ENCODE data around the gene MAPRE3. TPM values are rescaled to one million over a fixed set of nuclear protein-coding genes. Genes with fewer than 3 reads are reported as not detected.
A peak's percentile ranks its signal among the peaks of the same experiment; 100 is the strongest.

The MAPRE3 gene
- total RNA-seq, 1 donor from 2014 or later: 27.0 TPM

DNA sequence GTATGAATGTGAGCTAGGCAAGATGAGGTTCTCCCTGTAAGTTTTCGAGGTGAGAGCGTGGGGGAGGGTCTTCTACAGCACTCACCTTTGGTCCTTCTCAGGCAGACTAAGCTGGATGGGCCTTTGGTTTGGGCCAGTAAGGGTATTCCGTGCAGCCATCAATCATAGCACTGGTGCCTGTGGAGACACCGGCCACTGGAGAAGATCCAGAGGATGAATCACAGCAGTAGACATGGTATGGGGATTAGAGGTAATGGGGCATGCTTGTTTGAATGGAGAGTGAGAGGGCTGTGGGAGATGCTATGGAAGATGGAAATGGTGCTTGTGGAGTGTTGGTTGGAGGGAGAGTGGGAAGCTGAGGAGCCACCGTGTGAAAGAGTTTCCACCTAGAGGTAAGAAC is 16.1 kb downstream of the MAPRE3 start:
- no peaks in the 10 kb centered on the region for H3K36me3 ChIP-seq (ENCODE audit: insufficient read depth, low read length)
- H3K4me2 ChIP-seq (ENCODE audit: low read length): no peak overlapping the region
- DNase-seq (ENCODE audit: low read depth) (peak; percentile 57), FAIRE-seq (no peak)
- H3K27ac Mint-ChIP-seq (ENCODE audit: unreplicated experiment): no peak overlapping the region
- no peaks in the 10 kb centered on the region for H3K27me3 Mint-ChIP-seq (ENCODE audit: low read depth, unreplicated experiment)
- peaks cover 2% of the 10 kb centered on the region for H3K9me3 Mint-ChIP-seq (ENCODE audit: unreplicated experiment)
- H3K27ac ChIP-seq (ENCODE audit: low read depth, low read length): no peak overlapping the region
- no peaks in the 10 kb centered on the region for H3K27me3 ChIP-seq (ENCODE audit: insufficient read depth, low read length)
- H3K4me1 ChIP-seq (ENCODE audit: insufficient read depth, low read length): peaks cover 24% of the 10 kb centered on the region
- H3K9me3 ChIP-seq (ENCODE audit: insufficient read depth, low read depth, low read length): no peaks in the 10 kb centered on the region
- H3K79me2 ChIP-seq (ENCODE audit: insufficient read depth, low read length): no peaks in the 10 kb centered on the region
- H3K9ac ChIP-seq (ENCODE audit: low read length): no peak overlapping the region
- no peak overlapping the region for H3K4me3 ChIP-seq (ENCODE audit: insufficient read depth, low read depth, low read length)
- peaks cover 13% of the 10 kb centered on the region for H3K36me3 Mint-ChIP-seq (ENCODE audit: low read depth, unreplicated experiment)
- H3K4me3 Mint-ChIP-seq (ENCODE audit: unreplicated experiment): no peak overlapping the region
- peaks cover 49% of the 10 kb centered on the region for H4K20me1 ChIP-seq (ENCODE audit: insufficient read depth, low read length)
- TF ChIP-seq EZH2 (IDR thresholded peaks at IDR 0.05; ENCODE audit: insufficient read depth, low read length): no peak
- TF ChIP-seq, protein P1, sequence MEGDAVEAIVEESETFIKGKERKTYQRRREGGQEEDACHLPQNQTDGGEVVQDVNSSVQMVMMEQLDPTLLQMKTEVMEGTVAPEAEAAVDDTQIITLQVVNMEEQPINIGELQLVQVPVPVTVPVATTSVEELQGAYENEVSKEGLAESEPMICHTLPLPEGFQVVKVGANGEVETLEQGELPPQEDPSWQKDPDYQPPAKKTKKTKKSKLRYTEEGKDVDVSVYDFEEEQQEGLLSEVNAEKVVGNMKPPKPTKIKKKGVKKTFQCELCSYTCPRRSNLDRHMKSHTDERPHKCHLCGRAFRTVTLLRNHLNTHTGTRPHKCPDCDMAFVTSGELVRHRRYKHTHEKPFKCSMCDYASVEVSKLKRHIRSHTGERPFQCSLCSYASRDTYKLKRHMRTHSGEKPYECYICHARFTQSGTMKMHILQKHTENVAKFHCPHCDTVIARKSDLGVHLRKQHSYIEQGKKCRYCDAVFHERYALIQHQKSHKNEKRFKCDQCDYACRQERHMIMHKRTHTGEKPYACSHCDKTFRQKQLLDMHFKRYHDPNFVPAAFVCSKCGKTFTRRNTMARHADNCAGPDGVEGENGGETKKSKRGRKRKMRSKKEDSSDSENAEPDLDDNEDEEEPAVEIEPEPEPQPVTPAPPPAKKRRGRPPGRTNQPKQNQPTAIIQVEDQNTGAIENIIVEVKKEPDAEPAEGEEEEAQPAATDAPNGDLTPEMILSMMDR (IDR thresholded peaks at IDR 0.05; ENCODE audit: insufficient read depth, low read depth, low read length): no peak
- no peak overlapping the region for H2AFZ ChIP-seq (ENCODE audit: low read depth, low read length)
- H3K4me1 Mint-ChIP-seq (ENCODE audit: low read depth, unreplicated experiment): peaks cover 42% of the 10 kb centered on the region

DNA sequence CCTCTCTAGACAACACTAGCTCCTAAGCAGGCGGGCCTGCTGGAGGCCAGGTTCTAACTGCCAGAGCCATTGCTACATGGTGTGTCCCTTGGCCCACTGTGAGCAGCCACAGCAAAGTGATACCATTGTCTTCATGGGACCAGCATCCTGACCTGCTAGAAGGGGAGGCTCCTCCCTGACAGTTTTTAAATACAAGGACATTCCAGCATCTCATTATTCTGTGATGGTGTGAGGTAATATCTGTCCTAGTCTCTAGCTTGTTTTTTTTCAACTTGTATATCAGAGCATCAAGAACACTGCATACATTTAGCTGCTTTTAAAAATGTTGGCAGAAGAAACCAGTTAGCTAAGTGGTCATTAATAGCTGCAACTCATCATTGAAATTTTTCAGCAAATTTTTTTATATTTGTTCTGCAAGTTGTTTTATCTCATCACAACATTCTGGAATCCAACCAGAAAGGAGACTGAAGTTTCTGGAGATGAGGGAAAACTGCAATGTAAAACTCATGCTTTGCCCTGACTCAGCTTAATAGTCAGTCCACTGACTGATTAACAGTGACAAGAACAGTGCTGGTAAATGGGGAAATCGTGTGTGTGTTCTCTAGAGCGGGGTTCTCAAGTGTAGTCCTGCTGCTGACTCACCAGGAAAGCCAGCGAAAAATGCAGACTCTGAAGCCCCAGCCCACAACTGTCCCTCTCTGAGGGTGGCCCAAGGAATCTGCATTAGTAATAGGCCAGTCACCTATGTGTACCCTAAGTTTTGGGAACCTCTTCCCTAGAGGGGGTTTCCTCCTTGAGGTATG is 17.8 kb downstream of the MAPRE3 start:
- peaks cover 45% of the 10 kb centered on the region for H3K4me1 Mint-ChIP-seq (ENCODE audit: low read depth, unreplicated experiment)
- FAIRE-seq: peak; percentile 29
- Histone ChIP-seq H2AFZ (ENCODE audit: low read depth, low read length) (no peak overlapping the region), H3K79me2 (ENCODE audit: insufficient read depth, low read length) (no peaks in the 10 kb centered on the region), H3K9me3 (ENCODE audit: insufficient read depth, low read depth, low read length) (no peaks in the 10 kb centered on the region), H4K20me1 (ENCODE audit: insufficient read depth, low read length) (peaks cover 36% of the 10 kb centered on the region), H3K27ac (ENCODE audit: low read depth, low read length) (peak overlapping the region; percentile 21), H3K4me3 (ENCODE audit: insufficient read depth, low read depth, low read length) (no peak overlapping the region), H3K27me3 (ENCODE audit: insufficient read depth, low read length) (no peaks in the 10 kb centered on the region), H3K9ac (ENCODE audit: low read length) (peak overlapping the region; percentile 3), H3K4me2 (ENCODE audit: low read length) (peak overlapping the region; percentile 59), H3K36me3 (ENCODE audit: insufficient read depth, low read length) (no peaks in the 10 kb centered on the region), H3K4me1 (ENCODE audit: insufficient read depth, low read length) (peaks cover 24% of the 10 kb centered on the region)
- H3K27ac Mint-ChIP-seq (ENCODE audit: unreplicated experiment): peak overlapping the region; percentile 29
- peaks cover 2% of the 10 kb centered on the region for H3K9me3 Mint-ChIP-seq (ENCODE audit: unreplicated experiment)
- peaks cover 6% of the 10 kb centered on the region for H3K36me3 Mint-ChIP-seq (ENCODE audit: low read depth, unreplicated experiment)
- H3K4me3 Mint-ChIP-seq (ENCODE audit: unreplicated experiment): peak overlapping the region; percentile 24
- no peaks in the 10 kb centered on the region for H3K27me3 Mint-ChIP-seq (ENCODE audit: low read depth, unreplicated experiment)
- no peak for TF ChIP-seq EZH2 (IDR thresholded peaks at IDR 0.05; ENCODE audit: insufficient read depth, low read length)
- TF ChIP-seq, protein P1 (IDR thresholded peaks at IDR 0.05; ENCODE audit: insufficient read depth, low read depth, low read length): no peak
- peak; percentile 92 for DNase-seq (ENCODE audit: low read depth)

DNA sequence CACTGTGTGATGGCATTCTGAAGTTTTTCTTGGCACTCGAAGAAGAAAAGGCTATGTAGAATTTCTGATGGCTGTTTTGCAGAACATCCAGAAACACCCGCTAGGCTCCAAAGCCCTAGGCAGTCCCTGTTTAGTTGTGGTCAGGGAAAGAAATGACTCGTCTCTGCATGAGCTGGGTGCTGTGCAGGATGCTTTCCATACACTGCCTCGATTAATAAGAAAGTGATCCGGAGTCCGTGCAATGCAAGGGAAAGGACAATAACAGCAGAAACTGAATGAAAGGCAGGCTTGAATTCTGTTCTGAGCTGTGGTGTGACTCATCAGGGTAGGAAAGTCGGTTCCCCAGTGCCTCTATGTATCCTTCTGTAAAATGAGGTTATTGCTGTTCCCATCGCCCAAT is 18.7 kb downstream of the MAPRE3 start:
- Mint-ChIP-seq H3K36me3 (ENCODE audit: low read depth, unreplicated experiment) (peaks cover 9% of the 10 kb centered on the region), H3K4me1 (ENCODE audit: low read depth, unreplicated experiment) (peaks cover 45% of the 10 kb centered on the region), H3K27ac (ENCODE audit: unreplicated experiment) (peak overlapping the region; percentile 66), H3K27me3 (ENCODE audit: low read depth, unreplicated experiment) (no peaks in the 10 kb centered on the region), H3K4me3 (ENCODE audit: unreplicated experiment) (no peak overlapping the region), H3K9me3 (ENCODE audit: unreplicated experiment) (peaks cover 4% of the 10 kb centered on the region)
- Histone ChIP-seq H3K4me2 (ENCODE audit: low read length) (peak overlapping the region; percentile 59), H3K4me1 (ENCODE audit: insufficient read depth, low read length) (peaks cover 24% of the 10 kb centered on the region), H3K79me2 (ENCODE audit: insufficient read depth, low read length) (no peaks in the 10 kb centered on the region), H3K9ac (ENCODE audit: low read length) (peak overlapping the region; percentile 3), H3K36me3 (ENCODE audit: insufficient read depth, low read length) (no peaks in the 10 kb centered on the region), H3K27ac (ENCODE audit: low read depth, low read length) (no peak overlapping the region), H3K27me3 (ENCODE audit: insufficient read depth, low read length) (no peaks in the 10 kb centered on the region), H4K20me1 (ENCODE audit: insufficient read depth, low read length) (peaks cover 38% of the 10 kb centered on the region), H3K9me3 (ENCODE audit: insufficient read depth, low read depth, low read length) (no peaks in the 10 kb centered on the region), H2AFZ (ENCODE audit: low read depth, low read length) (no peak overlapping the region), H3K4me3 (ENCODE audit: insufficient read depth, low read depth, low read length) (no peak overlapping the region)
- FAIRE-seq (no peak), DNase-seq (ENCODE audit: low read depth) (peak; percentile 54)
- TF ChIP-seq, protein P1 (IDR thresholded peaks at IDR 0.05; ENCODE audit: insufficient read depth, low read depth, low read length): no peak
- no peak for TF ChIP-seq EZH2 (IDR thresholded peaks at IDR 0.05; ENCODE audit: insufficient read depth, low read length)
